GM23248 (cell line): ENCODE data around the gene SPATA7. TPM values are rescaled to one million over a fixed set of nuclear protein-coding genes. Genes with fewer than 3 reads are reported as not detected.
"Not testable (repeated sequence)": the region's sequence is repeated elsewhere in the genome, so short reads cannot be mapped to it uniquely, and the experiment has no call there.

ENCODE experiments used
- DNase-seq: peaks from one replicate; pipeline ENCODE4 v3.0.0-alpha.2; 2015
- H2AFZ ChIP-seq: fragments of 200-600 bp; sonication (generic); 2 replicates; pipeline ENCODE4 v1.6.1; 2016; ENCODE audit warnings: antibody characterized with exemption
- H3F3A ChIP-seq: fragments of 200-600 bp; sonication (generic); 2 replicates; pipeline ENCODE4 v1.6.1; 2016; ENCODE audit warnings: mild to moderate bottlenecking, antibody characterized with exemption, mixed run types; ENCODE audit not compliant: insufficient read depth
- H3K27ac ChIP-seq: fragments of 200-600 bp; sonication (generic); 2 replicates; pipeline ENCODE4 v1.5.1; 2016; ENCODE audit warnings: mild to moderate bottlenecking
- H3K27me3 ChIP-seq: fragments of 200-600 bp; sonication (generic); replicated peaks from 2 replicates; pipeline ENCODE4 v1.6.1; 2016; ENCODE audit warnings: mild to moderate bottlenecking; ENCODE audit not compliant: insufficient read depth
- H3K36me3 ChIP-seq: fragments of 200-600 bp; sonication (generic); 2 replicates; pipeline ENCODE4 v1.6.1; 2016; ENCODE audit warnings: low read depth, mild to moderate bottlenecking
- H3K4me1 ChIP-seq: fragments of 200-600 bp; sonication (generic); 2 replicates; pipeline ENCODE4 v1.6.1; 2016; ENCODE audit warnings: mild to moderate bottlenecking; ENCODE audit not compliant: insufficient read depth
- H3K4me2 ChIP-seq: fragments of 200-600 bp; sonication (generic); one replicate; pipeline ENCODE4 v1.6.1; 2016; ENCODE audit warnings: mild to moderate bottlenecking; ENCODE audit not compliant: unreplicated experiment
- H3K4me3 ChIP-seq: fragments of 200-600 bp; sonication (generic); 2 replicates; pipeline ENCODE4 v1.5.1; 2016; ENCODE audit warnings: mild to moderate bottlenecking
- H3K79me2 ChIP-seq: fragments of 200-600 bp; sonication (generic); 2 replicates; pipeline ENCODE4 v1.6.1; 2016; ENCODE audit warnings: mild to moderate bottlenecking; ENCODE audit not compliant: insufficient read depth
- H3K9ac ChIP-seq: fragments of 200-600 bp; sonication (generic); 2 replicates; pipeline ENCODE4 v1.6.1; 2016; ENCODE audit warnings: mild to moderate bottlenecking
- H3K9me2 ChIP-seq: fragments of 200-600 bp; sonication (generic); 2 replicates; pipeline ENCODE4 v1.6.1; 2016; ENCODE audit warnings: mixed run types, mild to moderate bottlenecking, moderate library complexity; ENCODE audit not compliant: insufficient read depth
- H3K9me3 ChIP-seq: fragments of 200-600 bp; sonication (generic); one replicate; pipeline ENCODE4 v1.6.1; 2017; ENCODE audit warnings: low read depth
- H4K20me1 ChIP-seq: fragments of 200-600 bp; sonication (generic); 2 replicates; pipeline ENCODE4 v1.6.0; 2016; ENCODE audit not compliant: insufficient read depth
- EZH2 ChIP-seq: fragments of 200-600 bp; sonication (generic); IDR thresholded peaks from 2 replicates; pipeline ENCODE4 v1.6.1; 2018; ENCODE audit warnings: antibody characterized with exemption, mild to moderate bottlenecking; ENCODE audit not compliant: insufficient read depth, poor library complexity, severe bottlenecking
- EZH2phosphoT487 ChIP-seq: fragments of 200-600 bp; sonication (generic); IDR thresholded peaks from 2 replicates; pipeline ENCODE4 v1.6.1; 2018; ENCODE audit warnings: antibody characterized with exemption, moderate library complexity, mild to moderate bottlenecking, low read depth; ENCODE audit not compliant: insufficient read depth
- WGBS, 2 experiments: methylation state at CpG; one replicate each; pipeline ENCODE4 v1.1.6; 2015 to 2017; ENCODE audit warnings: low lambda C conversion rate in 2 of 2, low coverage in 1 of 2; ENCODE audit errors: missing lambda C conversion rate in 2 of 2; 5-methylcytosine and 5-hydroxymethylcytosine counted together
- in situ Hi-C: fragments of 300-500 bp; cut with MboI; formaldehyde crosslinking; loops from 2 replicates; pipeline ENCODE4 v1.15.0; 2020
- polyA plus RNA-seq: library from polyadenylated mRNA; unstranded; fragments of >200 nt; fragmentation: Nextera tagmentation; extraction: Ambion mirVana; gene quantifications from 2 replicates; pipeline ENCODE4 v1.2.1, GENCODE V29; 2016
- total RNA-seq: library from RNA; depleted of rRNA; stranded (reverse); fragments of >200 nt; shearing (Covaris generic); gene quantifications from 2 replicates; pipeline ENCODE4 v1.2.3, GENCODE V29; 2014

Gene SPATA7
- total and polyA plus RNA-seq, 2 experiments from 2014 or later: 5.9 to 9.8 TPM

DNA sequence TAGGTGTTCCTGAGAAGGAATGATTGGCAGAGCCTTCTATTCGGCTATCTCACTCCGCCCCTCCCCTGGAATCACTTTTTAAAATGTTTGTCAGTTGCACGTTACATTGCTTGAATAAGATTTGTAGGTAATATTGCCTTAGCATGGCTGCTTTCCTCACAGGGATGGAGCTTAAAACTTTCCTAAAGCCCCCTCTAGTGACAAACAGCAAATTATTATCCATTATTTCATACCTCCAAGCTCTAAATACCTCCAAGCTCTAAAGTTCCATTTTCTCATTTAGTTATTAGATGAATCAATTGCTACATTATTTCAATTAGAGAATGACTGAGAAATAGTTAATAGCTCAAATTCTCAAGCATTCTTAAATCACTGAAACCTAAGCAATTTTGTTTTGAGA is 5.1 kb upstream of the SPATA7 start:
- DNase-seq: peak; percentile 6
- no peak overlapping the region for H3K27ac ChIP-seq
- no peak overlapping the region for H3K4me2 ChIP-seq
- no peak overlapping the region for H3K9ac ChIP-seq
- in situ Hi-C loops: no loop called here
- H3K9me3 ChIP-seq: no peaks in the 10 kb centered on the region
- H4K20me1 ChIP-seq: no peaks in the 10 kb centered on the region
- H3K4me3 ChIP-seq: no peak overlapping the region
- 22 to 26% methylated on average over 3 of the region's 3 CpGs for WGBS, 2 experiments
- 0 out of 2 replicates have a peak, but pooled peaks cover 3% of the 10 kb centered on the region for H3K4me1 ChIP-seq
- H3F3A ChIP-seq: no peaks in the 10 kb centered on the region
- no peaks in the 10 kb centered on the region for H3K79me2 ChIP-seq
- H2AFZ ChIP-seq: no peak overlapping the region
- TF ChIP-seq EZH2: no peak
- no peak for TF ChIP-seq EZH2phosphoT487
- no peaks in the 10 kb centered on the region for H3K36me3 ChIP-seq
- no peaks in the 10 kb centered on the region for H3K9me2 ChIP-seq
- no peaks in the 10 kb centered on the region for H3K27me3 ChIP-seq

- H3F3A ChIP-seq, H3K4me1 ChIP-seq, H3K9me3 ChIP-seq, H3K27ac ChIP-seq, in situ Hi-C loops, H2AFZ ChIP-seq, DNase-seq, H3K9ac ChIP-seq, H4K20me1 ChIP-seq, H3K79me2 ChIP-seq, H3K4me2 ChIP-seq, H3K9me2 ChIP-seq, H3K36me3 ChIP-seq, H3K27me3 ChIP-seq, H3K4me3 ChIP-seq: not testable (repeated sequence)
- WGBS, 2 experiments: 83 to 84% methylated on average over 12 of the region's 12 CpGs
These were observed 3.8 kb upstream of the SPATA7 start for GRCh38 chr14:88381634-88382033.

- Histone ChIP-seq H3K27ac (peak overlapping the region; percentile 82; the same call in 1 of the 2 replicates), H3K4me1 (0 out of 2 replicates have a peak, but pooled peaks cover 8% of the 10 kb centered on the region), H3K4me2 (peak overlapping the region; percentile 76), H3K9me3 (no peaks in the 10 kb centered on the region), H3K27me3 (no peaks in the 10 kb centered on the region), H3F3A (no peaks in the 10 kb centered on the region), H3K79me2 (peaks cover 18% of the 10 kb centered on the region), H3K4me3 (peak overlapping the region; percentile 94), H3K9me2 (no peaks in the 10 kb centered on the region), H3K36me3 (no peaks in the 10 kb centered on the region), H2AFZ (peak overlapping the region; percentile 99), H4K20me1 (no peaks in the 10 kb centered on the region), H3K9ac (peak overlapping the region; percentile 93)
- 1 to 4% methylated on average over 3 of the region's 3 CpGs for WGBS, 2 experiments
- TF ChIP-seq EZH2: no peak
- no peak for TF ChIP-seq EZH2phosphoT487
- in situ Hi-C loops: no loop called here
- peak; percentile 53 for DNase-seq
These were observed 739 bp upstream of the SPATA7 start for GRCh38 chr14:88384718-88385117.

DNA sequence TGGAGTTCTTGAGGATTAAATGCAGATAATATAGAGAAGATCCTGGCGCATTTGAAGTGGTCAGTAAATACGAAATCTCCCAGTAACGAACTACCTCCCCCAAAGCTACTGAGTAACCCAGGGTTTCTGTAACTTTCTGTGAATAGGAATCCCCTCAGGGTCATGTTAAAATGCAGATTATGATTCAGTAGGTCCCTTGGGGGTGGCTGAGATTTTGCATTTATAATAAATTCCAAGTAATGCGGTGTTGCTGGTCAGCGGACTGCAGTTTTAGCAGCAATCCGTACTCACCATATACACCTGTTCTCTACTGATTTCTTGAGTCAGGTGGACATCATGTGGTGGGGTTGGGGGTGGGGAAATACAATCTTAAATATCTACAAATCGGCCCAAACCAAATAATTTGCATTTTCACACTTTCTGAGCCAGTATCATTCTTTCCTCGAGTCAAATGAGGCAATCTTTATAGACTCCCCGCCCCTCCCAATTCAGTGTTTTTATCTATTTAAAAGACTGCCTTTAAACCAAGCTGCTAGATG is 868 bp downstream of the SPATA7 start:
- 0 out of 2 replicates have a peak, but pooled peaks cover 8% of the 10 kb centered on the region for H3K4me1 ChIP-seq
- 34 to 38% methylated on average over 9 of the region's 9 CpGs for WGBS, 2 experiments
- TF ChIP-seq EZH2 (no peak), EZH2phosphoT487 (no peak)
- DNase-seq: peak; percentile 36
- peaks cover 18% of the 10 kb centered on the region for H3K79me2 ChIP-seq
- no peaks in the 10 kb centered on the region for H3K27me3 ChIP-seq
- H3K27ac ChIP-seq: peak overlapping the region; percentile 82
- in situ Hi-C loops: no loop called here
- peak overlapping the region; percentile 76 for H3K4me2 ChIP-seq
- peak overlapping the region; percentile 99 for H2AFZ ChIP-seq
- H4K20me1 ChIP-seq: no peaks in the 10 kb centered on the region
- peak overlapping the region; percentile 93 for H3K9ac ChIP-seq
- no peaks in the 10 kb centered on the region for H3K9me2 ChIP-seq
- peak overlapping the region; percentile 94 for H3K4me3 ChIP-seq
- no peaks in the 10 kb centered on the region for H3K36me3 ChIP-seq
- no peaks in the 10 kb centered on the region for H3K9me3 ChIP-seq
- no peaks in the 10 kb centered on the region for H3F3A ChIP-seq

- Histone ChIP-seq H2AFZ (no peak overlapping the region), H3K4me1 (0 out of 2 replicates have a peak, but pooled peaks cover 8% of the 10 kb centered on the region), H3K9me3 (no peaks in the 10 kb centered on the region), H3K9ac (no peak overlapping the region), H3K9me2 (no peaks in the 10 kb centered on the region), H3K4me2 (no peak overlapping the region), H4K20me1 (no peaks in the 10 kb centered on the region), H3K27ac (no peak overlapping the region), H3F3A (no peaks in the 10 kb centered on the region), H3K79me2 (peaks cover 18% of the 10 kb centered on the region), H3K4me3 (no peak overlapping the region), H3K36me3 (peaks cover 4% of the 10 kb centered on the region; the same call in 1 of the 2 replicates), H3K27me3 (no peaks in the 10 kb centered on the region)
- no peak for TF ChIP-seq EZH2
- no peak for TF ChIP-seq EZH2phosphoT487
- DNase-seq: no peak
- in situ Hi-C loops: no loop called here
- 83 to 86% methylated on average over 6 of the region's 6 CpGs for WGBS, 2 experiments
These were observed 3.4 kb downstream of the SPATA7 start for GRCh38 chr14:88388741-88389282.
